NCI-H345 (cell line): ENCODE data around the gene THRB.

Experiments
- DNase-seq: peaks from one replicate; lab custom pipeline; 2025; lab: John Stamatoyannopoulos, UW

The THRB gene

DNA sequence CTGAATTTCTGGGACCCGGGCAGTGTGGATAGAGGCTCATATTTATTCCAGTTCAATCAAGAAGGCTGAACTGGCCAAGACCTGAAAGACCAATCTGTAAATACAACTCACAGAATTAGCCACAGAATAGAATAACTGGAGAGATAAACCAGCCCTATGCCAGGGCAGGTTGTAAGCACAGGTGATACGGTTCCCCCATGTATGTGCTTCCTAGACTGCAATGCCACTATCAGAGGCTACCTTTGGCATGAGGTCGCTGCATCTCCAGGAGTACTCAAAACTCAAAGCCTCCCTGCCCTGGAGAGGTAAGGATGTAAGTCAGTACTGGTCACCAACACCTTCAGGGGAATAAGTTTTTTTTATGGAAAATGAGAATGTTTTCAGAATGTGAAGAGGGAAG is 314.0 kb downstream of the THRB start:
- no peak for DNase-seq

DNA sequence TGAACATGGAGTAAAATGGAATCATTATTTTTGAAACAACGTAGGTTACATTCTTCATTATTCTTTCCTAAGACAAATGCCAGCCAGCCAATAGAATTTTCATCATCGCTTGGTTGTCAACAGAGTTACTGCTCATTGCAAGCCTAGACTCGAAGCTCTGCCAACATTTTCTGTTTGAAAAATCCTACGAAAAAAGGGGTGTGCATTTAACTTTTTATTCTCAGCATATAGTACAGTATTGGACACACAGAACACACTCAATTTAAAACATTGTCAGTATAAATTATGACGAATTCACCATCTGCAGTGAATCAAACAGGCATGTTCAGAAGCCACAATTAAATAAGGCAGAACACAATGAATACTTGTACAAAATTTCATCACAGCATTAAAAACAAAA is 317.4 kb downstream of the THRB start:
- no peak for DNase-seq

DNA sequence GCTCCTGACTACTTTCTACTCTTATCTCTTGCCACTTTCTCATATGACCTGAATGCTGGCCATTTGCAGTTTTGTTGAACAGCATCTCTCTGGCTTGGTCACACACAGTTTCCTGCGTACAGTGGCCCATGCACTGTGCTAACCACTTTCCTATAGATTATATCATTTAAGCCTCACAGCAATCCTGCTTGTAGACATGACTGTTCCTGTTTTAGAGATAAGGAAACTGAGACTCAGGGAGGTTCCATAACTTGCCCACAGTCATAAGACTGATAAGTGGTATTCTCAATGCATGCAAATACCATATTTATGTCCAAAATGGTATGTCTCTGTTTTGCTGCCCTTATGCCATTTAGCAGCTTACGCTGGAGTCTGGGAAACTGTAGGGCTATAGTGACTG is 320.0 kb downstream of the THRB start:
- DNase-seq: no peak

DNA sequence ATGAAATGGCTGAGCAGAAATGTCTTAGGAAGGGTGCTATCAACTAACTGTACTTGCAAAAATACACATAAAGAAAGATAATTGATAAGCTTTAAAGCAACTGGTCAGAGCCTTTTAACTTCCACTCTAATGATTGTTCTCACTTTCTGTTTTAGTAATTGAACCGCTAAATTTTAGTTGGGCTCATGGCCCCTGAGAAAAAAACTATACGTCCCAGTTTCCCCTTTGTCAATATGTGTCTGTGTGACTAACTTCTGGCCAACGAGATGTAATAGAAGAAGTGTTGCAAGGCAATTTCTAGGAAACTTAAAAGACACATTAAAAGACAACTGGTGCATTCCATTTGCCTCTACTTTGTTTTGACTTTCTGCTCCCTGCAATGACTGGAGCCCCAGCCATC is 325.7 kb downstream of the THRB start:
- no peak for DNase-seq

DNA sequence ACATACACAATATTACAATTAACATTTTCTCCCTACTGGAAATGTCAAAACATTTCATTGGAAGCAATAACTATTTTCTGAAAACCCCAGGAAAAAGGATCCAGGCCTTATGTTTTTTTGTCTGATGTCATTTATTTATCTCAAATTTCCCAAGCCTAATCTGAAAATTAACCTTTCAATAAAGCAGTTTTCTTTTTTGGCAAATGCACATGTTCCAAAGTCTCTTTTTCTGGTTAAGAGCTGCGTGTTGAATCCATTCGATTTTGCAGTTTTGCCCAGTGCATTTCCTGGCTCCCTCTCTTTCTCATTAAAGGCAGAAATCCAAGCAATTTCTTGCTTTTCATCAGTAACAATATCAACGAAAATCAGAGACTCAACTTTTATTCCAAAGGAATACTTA is 327.2 kb downstream of the THRB start:
- no peak for DNase-seq

DNA sequence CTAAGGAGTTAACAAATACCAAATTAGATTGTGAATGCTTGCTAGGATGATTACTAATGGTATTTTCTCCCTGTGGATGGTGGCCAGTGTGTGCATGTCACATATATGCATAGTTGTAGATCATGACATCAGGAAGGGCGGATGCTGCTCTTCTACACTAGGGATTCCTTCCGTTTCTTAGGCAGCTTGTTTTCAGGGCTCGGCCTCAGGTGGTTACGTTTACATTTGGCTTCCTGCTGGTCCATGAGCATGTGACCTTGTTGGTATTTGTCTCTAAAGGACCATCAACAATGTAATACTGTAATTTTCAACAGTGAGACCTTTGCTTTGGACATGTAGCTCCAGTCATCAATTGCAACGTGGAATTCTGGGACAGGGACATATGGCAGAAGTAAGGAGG is 328.1 kb downstream of the THRB start:
- no peak for DNase-seq

DNA sequence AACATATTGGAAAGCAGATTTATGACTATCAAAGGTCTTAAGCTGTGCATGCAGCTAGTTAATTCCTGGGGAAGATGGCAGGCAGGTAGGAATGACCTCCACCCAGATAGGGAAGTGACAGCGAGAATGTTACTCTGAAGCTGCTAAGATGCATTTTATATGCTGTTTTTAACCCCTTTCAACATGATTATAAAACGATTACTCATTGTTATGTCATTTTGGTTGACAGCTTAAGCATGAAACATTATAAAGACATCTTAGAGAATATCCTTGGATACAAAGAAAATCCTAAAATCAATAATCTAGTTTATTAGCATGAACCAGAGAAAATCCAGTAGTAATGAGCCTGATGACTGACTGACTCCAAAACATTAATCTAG is 329.1 kb downstream of the THRB start:
- no peak for DNase-seq

DNA sequence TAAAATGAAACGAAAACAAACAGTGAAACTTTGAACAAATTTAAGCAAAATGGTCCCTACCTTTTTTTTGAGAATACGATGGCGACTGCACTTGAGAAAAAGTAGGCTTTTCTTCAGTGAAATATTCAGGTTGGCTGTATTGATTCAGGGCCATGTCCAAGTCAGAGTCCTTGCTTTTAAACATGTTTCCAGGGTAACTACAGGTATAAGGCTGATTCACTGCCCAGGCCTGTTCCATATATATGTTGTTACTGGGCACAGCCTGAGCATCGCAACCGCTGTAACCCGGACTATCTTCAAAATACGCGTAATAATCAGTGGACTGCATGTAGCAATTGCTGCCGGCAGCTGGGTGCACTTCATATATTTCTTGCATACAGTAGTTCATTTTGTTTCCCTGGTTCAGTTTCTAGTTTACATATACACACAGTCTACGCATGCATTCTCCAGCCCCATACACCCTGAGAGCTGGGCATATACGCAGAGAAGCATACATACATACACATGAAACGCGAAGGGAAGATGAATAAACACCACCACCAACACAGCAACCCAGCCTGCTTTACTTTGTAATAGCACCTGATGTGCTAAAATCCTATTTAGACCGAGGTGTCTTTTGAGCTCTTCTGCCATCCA is 329.6 kb downstream of the THRB start:
- DNase-seq: no peak

DNA sequence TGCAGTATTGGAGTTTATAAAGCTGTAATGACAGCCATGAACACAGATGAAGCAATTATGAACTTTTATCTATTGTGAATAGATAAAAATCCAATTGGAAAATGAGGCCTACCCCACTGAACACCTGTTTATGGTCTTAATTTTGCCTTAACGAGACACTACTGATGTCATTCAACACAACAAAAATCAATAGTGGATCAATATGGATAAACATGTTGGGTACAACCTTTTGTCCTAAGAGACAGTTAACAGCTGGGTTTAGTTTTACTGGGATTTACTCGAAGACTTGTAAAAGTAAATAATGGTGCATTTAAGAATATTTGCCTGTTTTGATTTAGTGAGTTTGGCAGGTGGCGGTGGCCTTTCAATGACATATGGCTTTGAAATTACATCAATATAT is 331.7 kb downstream of the THRB start:
- DNase-seq: no peak

DNA sequence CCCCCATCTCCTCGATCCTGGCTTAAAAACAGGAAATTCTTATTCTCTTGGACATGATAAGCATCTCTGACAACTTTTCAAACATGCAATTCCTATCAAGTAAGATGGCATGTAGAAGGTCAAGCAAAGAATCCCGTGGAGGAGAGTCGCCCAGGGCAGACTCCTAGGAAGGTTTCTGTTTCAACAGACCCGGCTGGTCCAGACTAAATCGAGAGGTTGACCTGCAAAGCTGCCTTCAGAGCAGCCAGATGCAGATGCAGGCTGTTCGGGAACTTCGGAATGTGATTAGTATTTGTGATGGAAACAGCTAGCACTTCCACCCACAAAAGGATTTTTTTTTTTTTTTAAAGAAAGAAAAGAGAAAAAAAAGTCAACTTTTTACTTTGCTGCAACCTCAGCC is 332.8 kb downstream of the THRB start:
- no peak for DNase-seq

DNA sequence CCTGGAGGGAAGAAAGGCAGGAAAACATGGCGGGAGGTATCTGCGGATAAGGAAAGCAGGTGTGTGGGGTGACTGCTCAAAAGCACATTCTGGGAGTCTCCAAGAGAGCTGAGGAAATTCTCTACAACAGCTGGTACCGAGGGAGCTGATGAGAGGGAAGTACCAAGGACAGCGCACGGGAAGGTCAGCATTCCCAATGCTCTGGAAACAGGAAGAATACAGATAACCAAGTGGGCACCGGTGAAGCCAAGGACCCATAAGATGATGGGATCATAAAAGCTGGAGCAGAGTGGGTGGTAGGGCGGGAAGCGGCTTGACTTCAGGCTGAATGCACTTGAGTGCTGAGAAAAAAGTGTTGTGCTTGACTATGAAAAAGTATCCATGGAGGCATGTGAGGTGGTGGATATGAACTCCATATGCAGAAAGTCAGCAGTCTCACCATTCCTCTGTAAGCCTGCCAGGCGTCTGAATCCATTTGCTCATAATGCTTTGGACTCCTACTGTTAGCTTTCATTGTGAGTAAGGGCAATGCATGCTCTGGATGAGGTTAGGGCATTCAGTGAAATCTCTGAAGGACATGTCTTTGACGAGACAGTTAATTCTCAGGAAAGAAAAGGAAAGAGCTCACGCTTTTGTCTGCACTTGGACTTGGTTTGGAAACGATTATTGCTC is 334.1 kb downstream of the THRB start:
- peak; percentile 33 for DNase-seq

DNA sequence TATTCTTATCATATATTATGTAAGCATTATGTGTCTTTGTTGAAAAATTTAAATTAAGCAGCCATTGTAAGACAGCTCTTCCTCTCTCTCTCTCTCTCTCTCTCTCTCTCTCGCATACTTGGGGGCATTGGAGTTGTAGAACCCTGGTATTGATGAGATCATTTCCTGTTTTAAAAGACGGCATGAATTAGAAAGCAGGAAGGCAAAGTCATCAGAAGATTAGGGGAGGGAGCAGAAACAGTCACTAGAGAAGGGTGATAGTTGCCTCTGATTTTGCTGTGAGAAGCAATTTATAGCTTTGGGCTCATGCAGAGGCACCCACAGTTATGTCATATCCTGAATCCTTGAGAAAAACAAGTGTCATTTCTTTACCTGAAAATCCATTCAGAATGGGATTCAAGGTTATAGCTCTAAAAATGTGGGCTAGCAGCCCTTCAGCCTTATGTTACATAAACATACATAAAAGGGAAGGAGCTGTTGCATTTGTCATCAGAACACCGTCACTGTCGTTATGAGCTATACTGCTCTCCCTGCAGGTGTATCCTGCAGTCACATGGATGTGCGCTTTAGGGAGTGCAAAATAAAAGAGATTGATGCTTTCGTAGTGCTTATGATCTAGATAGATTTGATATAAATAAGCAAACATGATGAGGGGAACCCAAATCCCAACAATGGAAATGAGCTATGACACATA is 335.7 kb downstream of the THRB start:
- no peak for DNase-seq

DNA sequence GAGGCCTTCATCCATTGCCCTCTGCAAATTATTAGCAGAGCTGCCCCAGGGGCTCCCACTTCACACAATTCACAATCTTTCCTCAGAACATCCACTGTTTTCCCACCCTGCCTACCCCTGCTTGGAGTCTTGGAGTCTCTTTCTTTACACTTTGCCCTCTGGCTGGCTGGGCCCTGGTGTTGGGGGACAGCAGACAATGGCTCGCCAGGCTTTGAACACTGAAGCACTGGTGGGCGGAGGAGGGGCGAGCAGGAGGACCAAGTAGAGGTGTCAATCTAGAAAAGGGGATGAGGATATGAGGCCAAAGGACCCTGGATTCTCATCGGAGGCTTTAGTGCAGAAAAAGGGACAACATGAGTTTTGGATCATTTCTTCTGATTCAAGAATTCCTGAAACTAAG is 337.5 kb downstream of the THRB start:
- no peak for DNase-seq

DNA sequence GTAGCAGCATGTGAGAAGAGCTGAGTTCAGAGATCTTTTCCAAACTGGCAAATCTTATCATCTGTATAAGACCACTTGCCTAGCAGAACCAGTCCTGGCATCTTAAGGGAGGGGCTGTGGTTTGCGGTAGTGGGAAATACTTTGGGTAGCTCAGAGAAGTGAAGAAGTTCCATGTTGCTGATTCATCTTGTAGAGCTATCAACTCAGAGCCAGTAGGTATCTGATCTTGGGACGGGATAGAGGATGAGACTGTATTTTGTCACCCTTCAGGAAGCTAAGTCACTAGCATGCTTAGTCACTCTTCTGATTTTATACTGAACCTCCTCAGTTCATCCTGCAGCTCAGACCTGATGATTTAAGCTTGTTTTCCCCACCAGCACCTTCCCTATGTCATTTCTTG is 338.2 kb downstream of the THRB start:
- DNase-seq: no peak

DNA sequence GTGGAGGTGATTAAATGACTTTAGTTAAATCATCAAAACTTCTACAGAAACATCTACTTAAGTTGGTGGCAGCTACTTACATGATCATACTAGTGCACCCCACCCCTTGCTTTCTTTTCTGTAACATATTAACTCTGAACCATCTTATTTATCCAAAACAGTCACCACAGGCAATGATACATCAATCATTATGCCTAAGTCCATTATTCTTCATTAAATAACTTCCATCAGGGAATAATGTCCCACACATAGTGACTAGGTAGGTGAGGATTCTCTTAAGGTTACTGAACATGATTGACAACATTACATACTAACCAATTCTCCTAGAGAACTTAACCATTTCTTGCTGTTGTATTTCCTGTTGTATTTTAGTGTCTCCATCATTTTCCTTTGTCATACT is 339.4 kb downstream of the THRB start:
- DNase-seq: no peak

DNA sequence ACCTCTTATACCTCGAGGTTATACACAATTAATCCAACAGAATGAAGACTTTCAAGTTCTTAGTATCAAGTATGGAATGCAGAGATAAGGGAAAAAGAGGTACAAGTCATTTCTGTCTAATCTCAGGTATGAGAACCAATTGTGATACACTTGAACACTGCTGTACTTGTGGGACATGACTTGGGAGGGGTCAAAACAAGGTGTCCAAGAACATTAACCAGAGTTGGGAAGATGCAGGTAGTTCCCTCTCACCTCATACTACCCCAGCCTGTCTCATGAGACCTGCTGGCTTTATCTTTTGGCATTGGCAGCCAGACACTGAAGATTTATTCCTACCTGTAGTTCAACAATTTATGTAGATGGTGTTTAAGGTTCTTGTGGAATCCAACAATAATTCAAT is 339.9 kb downstream of the THRB start:
- no peak for DNase-seq

DNA sequence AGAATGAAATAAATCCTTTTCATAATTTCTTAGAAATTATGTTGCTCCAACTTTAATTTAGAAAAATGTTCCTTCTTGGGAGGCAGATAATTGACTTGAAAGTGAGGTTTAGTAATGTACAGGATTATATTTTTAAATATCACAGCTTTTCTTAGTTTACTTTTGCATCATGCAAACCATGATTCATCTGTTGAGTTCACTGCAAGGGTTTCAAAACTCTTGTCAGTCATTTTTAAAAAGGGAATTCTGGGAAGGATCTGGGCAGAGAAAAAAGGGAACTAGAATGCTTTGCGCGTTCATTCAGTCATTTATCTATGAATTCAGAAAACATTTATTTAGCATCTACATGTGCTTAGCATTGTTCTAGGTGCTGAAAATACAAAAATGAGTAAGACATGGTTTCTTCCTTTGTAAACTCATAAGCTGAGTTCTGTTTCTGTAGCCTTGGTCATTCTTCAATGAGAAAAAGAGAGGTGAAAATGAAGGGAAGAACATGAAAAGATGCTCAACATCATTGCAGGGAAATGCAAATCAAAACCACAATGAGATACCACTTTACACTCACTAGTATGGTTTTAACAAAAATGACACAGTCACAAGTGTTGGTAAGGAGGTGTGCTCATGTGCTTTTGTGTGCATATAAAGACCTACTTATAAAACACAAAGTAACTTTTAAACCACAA is 340.5 kb downstream of the THRB start:
- DNase-seq: no peak

DNA sequence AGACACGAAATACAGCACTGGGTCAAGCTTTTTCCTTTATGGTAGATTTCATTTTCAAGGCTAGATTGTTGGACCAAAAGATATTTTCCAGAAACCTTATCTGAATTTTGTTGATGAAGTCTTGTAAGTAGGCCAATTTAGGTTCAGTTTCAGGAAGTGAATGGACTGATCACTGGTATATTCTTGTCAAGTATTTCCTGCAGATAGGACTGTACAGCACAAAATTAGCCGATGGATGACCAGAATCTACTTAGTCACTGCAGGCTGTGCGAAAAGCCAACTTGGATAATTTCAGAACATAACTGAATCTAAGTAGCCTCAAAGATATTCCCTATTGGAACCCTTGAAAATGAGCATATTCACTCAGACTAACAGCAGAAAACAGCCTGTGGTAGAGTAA is 343.1 kb downstream of the THRB start:
- no peak for DNase-seq

DNA sequence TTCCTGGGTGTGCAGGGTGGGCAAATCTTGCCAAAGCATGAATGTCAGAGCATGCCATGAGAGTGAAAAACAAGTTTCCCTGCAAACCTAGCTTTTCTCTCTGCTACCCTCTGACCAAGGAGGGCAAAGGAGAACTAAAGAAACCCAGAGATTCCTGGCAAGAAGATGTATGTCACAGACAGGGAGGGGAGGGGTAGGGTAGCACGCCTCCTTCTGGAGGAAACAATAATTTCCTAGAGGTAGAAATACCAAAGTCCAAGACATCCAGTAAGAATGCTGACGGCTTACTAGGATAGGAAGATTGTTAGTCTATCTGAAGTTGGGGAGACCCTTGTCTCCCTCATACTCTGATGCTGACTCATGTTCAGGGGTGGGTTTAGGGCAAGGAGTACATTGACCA is 345.6 kb downstream of the THRB start:
- DNase-seq: no peak

DNA sequence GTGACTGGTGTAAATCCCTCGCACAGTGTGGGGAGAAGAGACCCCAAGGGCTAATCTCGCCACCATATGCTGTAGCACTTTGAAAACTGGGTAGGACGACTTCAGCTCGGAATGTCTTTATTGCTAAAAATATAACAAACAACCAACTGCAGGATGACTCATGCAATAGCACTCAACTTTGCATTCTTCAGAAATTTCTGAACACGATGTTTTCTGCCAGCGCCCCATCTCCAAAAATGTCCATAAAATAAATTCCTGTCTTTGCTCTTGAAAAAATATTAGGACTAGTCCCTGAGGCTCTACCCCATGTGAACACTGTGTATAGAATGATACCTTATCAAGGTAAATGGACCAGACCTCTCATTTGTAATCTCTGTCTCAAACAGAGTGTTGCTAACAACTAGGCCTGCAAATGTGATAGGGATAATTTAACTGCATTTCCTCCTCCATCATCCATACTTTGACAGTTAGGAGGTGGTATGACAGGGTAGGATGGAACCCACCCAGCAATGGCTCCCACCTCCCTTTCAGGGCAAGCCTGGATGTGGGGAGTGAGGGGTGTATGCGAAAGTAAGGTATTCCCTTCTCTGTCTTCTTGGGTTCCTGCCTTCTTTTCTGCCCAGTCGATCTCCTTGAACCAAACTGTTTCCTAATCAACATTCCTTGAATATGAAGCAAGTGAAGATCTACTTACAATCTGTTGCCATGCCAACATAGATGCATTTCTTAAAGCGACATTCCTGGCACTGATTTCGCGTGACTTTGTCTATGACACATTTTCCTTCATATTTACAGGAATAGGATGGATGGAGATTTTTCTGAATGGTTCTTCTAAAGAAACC is 348.4 kb downstream of the THRB start:
- no peak for DNase-seq

DNA sequence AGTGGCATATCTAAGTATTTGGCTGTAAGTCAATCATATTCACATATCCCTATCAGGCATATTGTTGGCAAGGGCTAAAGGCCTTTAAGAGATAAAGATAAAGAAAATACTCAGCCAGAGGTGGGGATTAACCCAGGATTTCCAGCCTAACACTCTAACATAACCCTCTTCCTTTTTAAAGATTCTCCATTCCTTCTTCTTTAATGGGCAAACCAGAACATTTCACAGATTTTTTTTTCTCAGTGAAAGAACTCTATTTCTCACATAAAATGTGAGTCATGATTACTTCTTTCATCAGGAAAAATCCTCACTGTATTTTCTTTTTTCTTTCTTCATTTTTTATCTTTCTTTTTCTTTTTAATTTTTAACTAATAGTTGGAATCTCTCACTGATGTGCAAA is 349.2 kb downstream of the THRB start:
- no peak for DNase-seq

DNA sequence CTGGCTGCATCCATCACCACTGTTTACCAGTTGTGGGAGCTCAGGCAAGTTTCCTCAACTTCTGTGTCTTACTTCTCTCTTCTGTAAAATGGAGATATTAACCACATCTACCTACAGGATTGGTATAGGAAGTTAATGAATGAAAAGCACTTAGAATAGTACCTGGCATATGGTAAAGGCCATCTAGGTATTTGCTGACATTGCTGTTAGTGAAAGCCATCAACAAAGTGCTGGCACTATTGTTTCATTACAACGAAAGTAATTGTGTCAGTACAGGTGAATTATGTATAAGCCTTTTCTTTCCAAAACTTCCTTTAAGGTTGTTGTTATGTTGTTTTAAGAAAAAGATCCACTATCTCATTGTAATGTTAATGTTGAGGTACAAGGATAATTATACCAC is 352.5 kb downstream of the THRB start:
- DNase-seq: no peak
